Vagina (tissue), 2 donors: ENCODE measurements around the gene MFAP3.

Source experiments
- CTCF ChIP-seq, 3 experiments: fragments of 450-650 bp in 2 of 3; fragments of 200-600 bp in 1 of 3; sonication (generic) in 1 of 3; IDR thresholded peaks; one replicate each; pipeline ENCODE4 v1.5.1; 2017 to 2019; ENCODE audit warnings: antibody characterized with exemption in 3 of 3, mild to moderate bottlenecking in 2 of 3, moderate library complexity in 2 of 3
- POLR2A ChIP-seq, 2 donors: fragments of 450-650 bp; IDR thresholded peaks; one replicate each; pipeline ENCODE4 v1.6.1; 2017; ENCODE audit warnings: antibody characterized with exemption in 2 of 2, mild to moderate bottlenecking in 2 of 2, moderate library complexity in 2 of 2
- POLR2AphosphoS5 ChIP-seq, 2 donors: sonication (generic); formaldehyde crosslinking; IDR thresholded peaks; one replicate each; pipeline ENCODE4 v1.9.0; 2017; ENCODE audit warnings: antibody characterized with exemption in 2 of 2, mild to moderate bottlenecking in 2 of 2, low read depth in 1 of 2; ENCODE audit not compliant: insufficient read depth in 1 of 2

- TF ChIP-seq CTCF (IDR thresholded peaks at IDR 0.05) = no peak
- TF ChIP-seq POLR2AphosphoS5 (IDR thresholded peaks at IDR 0.05; ENCODE audit: insufficient read depth in 1 of 2, low read depth in 1 of 2) = no peak
- no peak for TF ChIP-seq POLR2A (IDR thresholded peaks at IDR 0.05)
Measured at GRCh38 chr5:154097031-154097430, 58.3 kb downstream of the MFAP3 start.
